Tibial nerve (tissue), 4 donors: Measurements from ENCODE around the gene TEPSIN. TPM values are rescaled to one million over a fixed set of nuclear protein-coding genes. Genes with fewer than 3 reads are reported as not detected.
A peak's percentile ranks its signal among the peaks of the same experiment; 100 is the strongest.

Experiments
- DNase-seq, 2 donors: peaks; one replicate each; pipeline ENCODE4 v3.0.0-alpha.2; 2019; ENCODE audit warnings: low spot score in 2 of 2
- H3K27ac ChIP-seq, 4 donors: fragments of 200-600 bp; sonication (generic) in 3 of 4; one replicate each; pipeline ENCODE4 v1.5.1; 2017 to 2019; ENCODE audit warnings: mild to moderate bottlenecking in 1 of 4
- H3K27me3 ChIP-seq, 2 donors: fragments of 200-600 bp; sonication (generic) in 1 of 2; one replicate each; pipeline versions ENCODE4 v1.5.1 to v1.6.0; 2017 to 2019
- H3K36me3 ChIP-seq, 3 donors: fragments of 200-600 bp; sonication (generic); one replicate each; pipeline ENCODE4 v1.5.1; 2018 to 2019
- H3K4me1 ChIP-seq, 4 donors: fragments of 200-600 bp; sonication (generic) in 3 of 4; one replicate each; pipeline ENCODE4 v1.5.1; 2017 to 2019
- H3K4me3 ChIP-seq, 4 donors: fragments of 200-600 bp; sonication (generic) in 3 of 4; one replicate each; pipeline ENCODE4 v1.5.1; 2017 to 2019; ENCODE audit warnings: mild to moderate bottlenecking in 1 of 4, moderate library complexity in 1 of 4
- H3K9me3 ChIP-seq, 4 donors: fragments of 200-600 bp; sonication (generic) in 3 of 4; one replicate each; pipeline ENCODE4 v1.5.1; 2017 to 2019
- EP300 ChIP-seq, 2 donors: sonication (generic); formaldehyde crosslinking; IDR thresholded peaks; one replicate each; pipeline ENCODE4 v1.6.1; 2017; ENCODE audit warnings: antibody characterized with exemption in 2 of 2, mild to moderate bottlenecking in 1 of 2
- POLR2A ChIP-seq, 2 donors: fragments of 450-650 bp; IDR thresholded peaks; one replicate each; pipeline ENCODE4 v1.6.1; 2017; ENCODE audit warnings: antibody characterized with exemption in 2 of 2, mild to moderate bottlenecking in 2 of 2, moderate library complexity in 2 of 2
- WGBS, 2 donors: methylation state at CpG; one replicate each; pipeline ENCODE4 v1.1.5; 2018; 5-methylcytosine and 5-hydroxymethylcytosine counted together
- total RNA-seq, 4 donors: library from RNA; depleted of rRNA; stranded (reverse); fragments of >200 nt; gene quantifications; one replicate each; pipeline ENCODE4 v1.1.0, GENCODE V29; 2016
- TF ChIP-seq, protein P1 (sequence below), 5 experiments: fragments of 200-600 bp in 3 of 5; fragments of 450-650 bp in 2 of 5; sonication (generic) in 3 of 5; IDR thresholded peaks; one replicate each; pipeline ENCODE4 v1.5.1; 2016 to 2019; ENCODE audit warnings: antibody characterized with exemption in 5 of 5, mild to moderate bottlenecking in 3 of 5, moderate library complexity in 2 of 5

TEPSIN gene
- total RNA-seq, 4 donors from 2014 or later, result 41.5 to 102 (median 73.9) TPM

DNA sequence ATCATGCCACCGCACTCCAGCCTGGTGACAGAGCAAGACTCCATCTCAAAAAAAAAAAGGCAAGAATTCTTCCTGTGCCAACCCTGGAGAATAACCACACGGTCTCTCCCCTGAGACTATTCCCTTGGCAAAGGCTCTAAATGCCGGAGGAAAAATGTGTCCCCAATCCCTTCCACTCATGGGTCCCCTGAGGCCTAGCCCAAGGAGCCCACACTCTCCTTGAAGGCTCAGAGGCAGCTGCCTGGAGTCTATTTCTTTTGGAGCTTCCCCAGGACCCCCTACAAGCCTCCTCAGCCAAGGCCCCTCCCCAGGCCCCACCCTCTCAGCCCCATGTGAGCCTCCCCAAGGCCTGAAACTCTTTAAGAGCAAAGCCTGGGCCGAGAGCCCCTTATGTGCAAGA is 32.7 kb downstream of the TEPSIN start:
- TF ChIP-seq, protein P1, sequence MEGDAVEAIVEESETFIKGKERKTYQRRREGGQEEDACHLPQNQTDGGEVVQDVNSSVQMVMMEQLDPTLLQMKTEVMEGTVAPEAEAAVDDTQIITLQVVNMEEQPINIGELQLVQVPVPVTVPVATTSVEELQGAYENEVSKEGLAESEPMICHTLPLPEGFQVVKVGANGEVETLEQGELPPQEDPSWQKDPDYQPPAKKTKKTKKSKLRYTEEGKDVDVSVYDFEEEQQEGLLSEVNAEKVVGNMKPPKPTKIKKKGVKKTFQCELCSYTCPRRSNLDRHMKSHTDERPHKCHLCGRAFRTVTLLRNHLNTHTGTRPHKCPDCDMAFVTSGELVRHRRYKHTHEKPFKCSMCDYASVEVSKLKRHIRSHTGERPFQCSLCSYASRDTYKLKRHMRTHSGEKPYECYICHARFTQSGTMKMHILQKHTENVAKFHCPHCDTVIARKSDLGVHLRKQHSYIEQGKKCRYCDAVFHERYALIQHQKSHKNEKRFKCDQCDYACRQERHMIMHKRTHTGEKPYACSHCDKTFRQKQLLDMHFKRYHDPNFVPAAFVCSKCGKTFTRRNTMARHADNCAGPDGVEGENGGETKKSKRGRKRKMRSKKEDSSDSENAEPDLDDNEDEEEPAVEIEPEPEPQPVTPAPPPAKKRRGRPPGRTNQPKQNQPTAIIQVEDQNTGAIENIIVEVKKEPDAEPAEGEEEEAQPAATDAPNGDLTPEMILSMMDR (IDR thresholded peaks at IDR 0.05), result no peak
- TF ChIP-seq POLR2A (IDR thresholded peaks at IDR 0.05), result no peak
- TF ChIP-seq EP300 (IDR thresholded peaks at IDR 0.05), result no peak
- Histone ChIP-seq H3K36me3 (peaks cover 0 to 52% (median 0%) of the 10 kb centered on the region in 3 donors), H3K27me3 (no peaks in the 10 kb centered on the region), H3K4me1 (peaks cover 0 to under 1% (median 0%) of the 10 kb centered on the region in 4 donors), H3K27ac (no peak overlapping the region), H3K9me3 (no peaks in the 10 kb centered on the region), H3K4me3 (no peak overlapping the region)
- 63 to 76% methylated on average over 4 of the region's 4 CpGs for WGBS, 2 donors
- no peak for DNase-seq

DNA sequence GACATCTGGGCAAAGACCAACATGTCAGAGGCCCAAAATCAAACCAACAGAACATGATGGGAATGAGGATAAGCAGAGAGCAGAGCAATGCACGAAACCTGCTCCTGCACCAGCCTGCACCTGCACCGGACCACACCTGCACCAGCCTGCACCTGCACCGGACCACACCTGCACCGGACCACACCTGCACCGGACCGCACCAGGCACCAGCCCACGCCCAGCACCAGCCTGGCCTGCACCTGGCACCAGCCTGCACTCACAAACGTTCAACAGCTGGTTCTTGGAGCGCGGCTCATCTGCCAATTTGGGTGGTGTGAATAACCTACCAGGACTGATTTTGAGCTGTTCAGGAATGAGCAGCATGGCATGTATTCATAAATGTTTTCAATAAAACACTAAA is 34.3 kb downstream of the TEPSIN start:
- Histone ChIP-seq H3K36me3 (peaks cover 0 to 56% (median 0%) of the 10 kb centered on the region in 3 donors), H3K27ac (no peak overlapping the region), H3K9me3 (no peaks in the 10 kb centered on the region), H3K4me3 (no peak overlapping the region), H3K4me1 (peaks cover 0 to 12% (median 3%) of the 10 kb centered on the region in 4 donors), H3K27me3 (no peaks in the 10 kb centered on the region)
- DNase-seq, result no peak
- TF ChIP-seq POLR2A (IDR thresholded peaks at IDR 0.05) (no peak), EP300 (IDR thresholded peaks at IDR 0.05) (no peak)
- TF ChIP-seq, protein P1 (IDR thresholded peaks at IDR 0.05), result no peak
- 89 to 91% methylated on average over 10 of the region's 10 CpGs for WGBS, 2 donors

DNA sequence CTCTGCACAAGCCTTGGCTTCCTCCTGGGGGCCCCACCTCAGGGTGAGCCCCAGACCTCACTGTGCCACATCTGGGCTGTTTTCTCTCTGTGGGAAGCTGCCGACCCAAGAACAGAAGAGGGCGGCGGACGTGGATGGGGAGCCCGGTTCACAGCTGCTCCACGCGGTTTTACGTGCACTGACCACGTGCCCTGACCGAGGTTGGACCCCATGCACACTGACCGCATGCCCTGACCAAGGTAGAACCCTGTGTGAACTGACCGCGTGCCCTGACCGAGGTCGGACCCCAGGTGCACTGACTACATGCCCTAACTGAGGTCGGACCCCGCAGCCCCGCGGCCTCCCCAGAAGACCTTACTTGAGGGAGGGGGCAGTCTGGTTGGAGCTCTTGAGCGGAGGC is 35.7 kb downstream of the TEPSIN start:
- 96 to 97% methylated on average over 14 to 20 of the region's 20 CpGs for WGBS, 2 donors
- TF ChIP-seq EP300 (IDR thresholded peaks at IDR 0.05), result no peak
- no peak for TF ChIP-seq POLR2A (IDR thresholded peaks at IDR 0.05)
- TF ChIP-seq, protein P1 (IDR thresholded peaks at IDR 0.05), result no peak
- H3K4me1 ChIP-seq, result peaks cover 0 to 12% (median 3%) of the 10 kb centered on the region in 4 donors

DNA sequence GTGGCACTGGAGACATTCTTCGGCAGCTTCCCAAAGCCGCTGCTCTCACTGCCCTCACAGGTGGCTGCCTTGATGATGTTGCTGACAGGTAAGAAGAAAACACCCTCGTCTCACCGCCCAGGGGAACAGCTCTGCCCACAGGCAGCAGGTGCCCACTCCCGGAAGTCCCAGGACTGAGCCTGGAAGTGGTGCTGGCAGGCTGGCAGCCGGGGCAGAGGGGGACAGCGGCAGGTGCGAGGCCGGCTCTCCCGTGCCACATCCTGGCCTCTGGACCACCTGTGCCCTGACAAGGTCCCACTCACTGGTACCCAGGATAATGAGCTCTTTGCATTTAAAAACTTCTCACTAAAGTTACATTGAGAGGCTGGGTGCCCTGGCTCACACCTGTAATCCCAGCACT is 36.5 kb downstream of the TEPSIN start:
- 92 to 94% methylated on average over 10 of the region's 10 CpGs for WGBS, 2 donors
- TF ChIP-seq POLR2A (IDR thresholded peaks at IDR 0.05) (no peak), EP300 (IDR thresholded peaks at IDR 0.05) (no peak)
- TF ChIP-seq, protein P1 (IDR thresholded peaks at IDR 0.05), result no peak

More for the DNA sequence above, 35.7 kb downstream of the TEPSIN start:
- Histone ChIP-seq H3K9me3 (no peaks in the 10 kb centered on the region), H3K27me3 (no peaks in the 10 kb centered on the region), H3K4me3 (no peak overlapping the region), H3K27ac (no peak overlapping the region), H3K36me3 (peaks cover 0 to 65% (median 0%) of the 10 kb centered on the region in 3 donors)
- DNase-seq, result no peak

DNA sequence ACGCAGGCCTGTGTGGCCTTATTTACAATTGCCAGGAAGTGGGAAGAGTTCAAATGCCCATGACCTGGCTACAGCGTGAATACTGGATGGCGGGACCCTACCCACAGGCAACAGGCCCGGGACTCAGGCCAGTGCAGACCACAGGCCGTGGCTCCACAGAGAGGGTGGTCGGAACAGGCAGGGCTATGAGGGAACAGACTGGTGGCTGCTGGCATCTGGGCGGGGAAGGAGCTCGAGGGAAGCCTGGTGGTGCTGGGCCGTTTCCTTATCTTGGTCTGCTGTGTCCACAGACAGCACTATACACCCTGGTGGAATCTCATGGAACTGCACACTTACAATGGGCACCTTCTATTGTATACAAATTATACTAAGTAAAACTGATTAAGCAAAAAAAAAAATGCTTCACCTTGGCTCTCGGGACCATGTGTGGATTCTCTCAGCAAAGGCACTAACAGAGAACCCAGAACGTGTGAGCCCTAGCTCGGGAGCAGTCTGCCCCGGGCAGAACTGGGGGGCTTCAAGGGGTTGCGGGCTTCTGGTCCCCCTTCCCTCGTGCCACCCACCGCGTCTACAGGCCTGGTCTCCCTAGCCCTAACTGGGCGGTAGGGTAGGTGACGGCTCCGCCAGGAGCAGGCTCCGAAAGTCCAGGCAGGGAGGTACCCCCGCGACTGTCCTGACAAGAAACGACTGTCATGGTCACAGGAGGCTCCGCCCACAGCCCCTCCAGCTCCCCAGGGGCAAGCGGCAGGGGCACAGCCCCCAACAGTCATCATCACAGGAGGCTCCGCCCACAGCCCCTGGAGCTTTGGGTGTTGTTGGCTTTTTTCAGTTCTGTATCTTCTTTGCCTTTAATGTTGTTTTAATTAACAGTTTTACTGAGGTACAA is 37.9 kb downstream of the TEPSIN start:
- WGBS, 2 donors, result 55 to 56% methylated on average over 27 of the region's 27 CpGs
- peaks cover 0 to 71% (median 2%) of the 10 kb centered on the region in 3 donors for H3K36me3 ChIP-seq
- H3K9me3 ChIP-seq, result no peaks in the 10 kb centered on the region
- no peaks in the 10 kb centered on the region for H3K27me3 ChIP-seq
- H3K27ac ChIP-seq, result peak overlapping the region in 1 of 4 donors; percentile 56
- TF ChIP-seq, protein P1 (IDR thresholded peaks at IDR 0.05), result peak; percentile 57 to 85 (median 71)
- no peak for TF ChIP-seq EP300 (IDR thresholded peaks at IDR 0.05)
- peaks cover 0 to 12% (median 3%) of the 10 kb centered on the region in 4 donors for H3K4me1 ChIP-seq
- DNase-seq, result peak; percentile 29 to 83
- no peak overlapping the region for H3K4me3 ChIP-seq

More for the DNA sequence above, 36.5 kb downstream of the TEPSIN start:
- no peak for DNase-seq
- no peak overlapping the region for H3K4me3 ChIP-seq
- H3K27me3 ChIP-seq, result no peaks in the 10 kb centered on the region
- no peaks in the 10 kb centered on the region for H3K9me3 ChIP-seq
- H3K4me1 ChIP-seq, result peaks cover 0 to 12% (median 3%) of the 10 kb centered on the region in 4 donors
- no peak overlapping the region for H3K27ac ChIP-seq
- peaks cover 0 to 70% (median 0%) of the 10 kb centered on the region in 3 donors for H3K36me3 ChIP-seq
